DOHH2 (cell line): Measurements from ENCODE around the gene NKAPL.
A peak's percentile ranks its signal among the peaks of the same experiment; 100 is the strongest.

ENCODE experiments used
- H3F3A ChIP-seq: fragments of 200-600 bp; sonication (generic), shearing (Covaris generic); 2 replicates; pipeline ENCODE4 v1.6.0; 2016; ENCODE audit warnings: antibody characterized with exemption, mild to moderate bottlenecking; ENCODE audit not compliant: control insufficient read depth, insufficient read depth
- H3K27ac ChIP-seq: fragments of 200-600 bp; sonication (generic); 2 replicates; pipeline ENCODE4 v1.5.1; 2014; ENCODE audit warnings: low read depth, mild to moderate bottlenecking, low read length, moderate library complexity
- H3K27me3 ChIP-seq: fragments of 200-600 bp; sonication (generic); 2 replicates; pipeline ENCODE4 v1.6.1; 2014; ENCODE audit warnings: mild to moderate bottlenecking, low read length, mixed read lengths; ENCODE audit not compliant: control insufficient read depth
- H3K36me3 ChIP-seq: fragments of 200-600 bp; sonication (generic); 2 replicates; pipeline ENCODE4 v1.6.1; 2014; ENCODE audit warnings: mild to moderate bottlenecking, low read length, moderate library complexity, mixed read lengths; ENCODE audit not compliant: control insufficient read depth
- H3K4me1 ChIP-seq: fragments of 200-600 bp; sonication (generic); 2 replicates; pipeline ENCODE4 v1.6.1; 2014; ENCODE audit warnings: mild to moderate bottlenecking, low read length, mixed read lengths; ENCODE audit not compliant: control insufficient read depth
- H3K4me2 ChIP-seq: fragments of 200-600 bp; sonication (generic); 2 replicates; pipeline ENCODE4 v1.6.0; 2014; ENCODE audit warnings: mild to moderate bottlenecking, low read length, moderate library complexity
- H3K4me3 ChIP-seq: fragments of 200-600 bp; sonication (generic); 2 replicates; pipeline ENCODE4 v1.5.1; 2014; ENCODE audit warnings: mild to moderate bottlenecking, low read length, mixed read lengths
- H3K79me2 ChIP-seq: fragments of 200-600 bp; sonication (generic); 2 replicates; pipeline ENCODE4 v1.6.1; 2014; ENCODE audit warnings: mild to moderate bottlenecking, low read length, mixed read lengths; ENCODE audit not compliant: control insufficient read depth
- H3K9me2 ChIP-seq: fragments of 200-600 bp; sonication (generic); replicated peaks from 2 replicates; pipeline ENCODE4 v1.6.1; 2014; ENCODE audit warnings: mild to moderate bottlenecking, low read length, mixed read lengths; ENCODE audit not compliant: control insufficient read depth
- H3K9me3 ChIP-seq: fragments of 200-600 bp; sonication (generic); 2 replicates; pipeline ENCODE4 v1.6.1; 2014; ENCODE audit warnings: antibody characterized with exemption, low read length, mixed read lengths; ENCODE audit not compliant: control insufficient read depth, insufficient read depth
- H4K20me1 ChIP-seq: fragments of 200-600 bp; sonication (generic); 2 replicates; pipeline ENCODE4 v1.6.0; 2014; ENCODE audit warnings: low read depth, mild to moderate bottlenecking, antibody characterized with exemption, low read length, moderate library complexity; ENCODE audit not compliant: control insufficient read depth, insufficient read depth
- CTCF ChIP-seq: fragments of 200-600 bp; sonication (generic); IDR thresholded peaks from one replicate; pipeline ENCODE4 v1.5.1; 2014; ENCODE audit warnings: antibody characterized with exemption, mild to moderate bottlenecking, low read depth, low read length; ENCODE audit not compliant: poor library complexity, severe bottlenecking
- EZH2phosphoT487 ChIP-seq: fragments of 200-600 bp; sonication (generic); IDR thresholded peaks from 2 replicates; pipeline ENCODE4 v1.6.1; 2017; ENCODE audit warnings: borderline replicate concordance, mild to moderate bottlenecking, antibody characterized with exemption, low read length, moderate library complexity, mixed read lengths

The NKAPL gene

GRCh38 chr6:28225056-28225834 lies 33.9 kb upstream of the NKAPL start, which contains the start of gene ZSCAN9:
TSS of gene ZSCAN9 (plus strand) at chr6:28225275. CDS start at chr6:28227085, 1,810 bp downstream.
- Histone ChIP-seq H4K20me1 (no peaks in the 10 kb centered on the region), H3K9me3 (no peaks in the 10 kb centered on the region), H3K27me3 (peaks cover 10% of the 10 kb centered on the region), H3K9me2 (no peaks in the 10 kb centered on the region), H3K4me3 (peak within 1 kb of the TSS; percentile 93), H3K36me3 (peaks cover 21% of the 10 kb centered on the region), H3K27ac (no peak within 1 kb of the TSS), H3F3A (0 out of 2 replicates have a peak, but pooled peaks cover 5% of the 10 kb centered on the region), H3K4me2 (peak within 1 kb of the TSS; percentile 93), H3K4me1 (peaks cover 19% of the 10 kb centered on the region), H3K79me2 (peaks cover 7% of the 10 kb centered on the region)
- TF ChIP-seq CTCF (no peak), EZH2phosphoT487 (no peak)

- H3K27ac ChIP-seq, result no peak overlapping the region
- no peak overlapping the region for H3K4me2 ChIP-seq
- peaks cover 16% of the 10 kb centered on the region for H3K4me1 ChIP-seq
- peaks cover 23% of the 10 kb centered on the region for H3K36me3 ChIP-seq
- H3K27me3 ChIP-seq, result 0 out of 2 replicates have a peak, but pooled peaks cover 4% of the 10 kb centered on the region
- 0 out of 2 replicates have a peak, but pooled peaks cover 2% of the 10 kb centered on the region for H3F3A ChIP-seq
- TF ChIP-seq EZH2phosphoT487 (no peak), CTCF (no peak)
- no peaks in the 10 kb centered on the region for H3K9me2 ChIP-seq
- no peak overlapping the region for H3K4me3 ChIP-seq
- H3K79me2 ChIP-seq, result peaks cover 7% of the 10 kb centered on the region
- no peaks in the 10 kb centered on the region for H4K20me1 ChIP-seq
- no peaks in the 10 kb centered on the region for H3K9me3 ChIP-seq
These were observed 32.6 kb upstream of the NKAPL start for GRCh38 chr6:28226460-28226859.

- Histone ChIP-seq H3K79me2 (no peaks in the 10 kb centered on the region), H3K27me3 (no peaks in the 10 kb centered on the region), H4K20me1 (no peaks in the 10 kb centered on the region), H3K36me3 (peaks cover 18% of the 10 kb centered on the region), H3F3A (no peaks in the 10 kb centered on the region), H3K27ac (no peak overlapping the region), H3K4me2 (no peak overlapping the region), H3K4me1 (no peaks in the 10 kb centered on the region), H3K4me3 (no peak overlapping the region), H3K9me2 (no peaks in the 10 kb centered on the region), H3K9me3 (no peaks in the 10 kb centered on the region)
- TF ChIP-seq EZH2phosphoT487 (no peak), CTCF (no peak)
These were observed 26.3 kb upstream of the NKAPL start for GRCh38 chr6:28232785-28233184.
